ENCODE data around the gene ZBTB2.
"Not testable (repeated sequence)": the region's sequence is repeated elsewhere in the genome, so short reads cannot be mapped to it uniquely, and the experiment has no call there.

The ZBTB2 gene

DNA sequence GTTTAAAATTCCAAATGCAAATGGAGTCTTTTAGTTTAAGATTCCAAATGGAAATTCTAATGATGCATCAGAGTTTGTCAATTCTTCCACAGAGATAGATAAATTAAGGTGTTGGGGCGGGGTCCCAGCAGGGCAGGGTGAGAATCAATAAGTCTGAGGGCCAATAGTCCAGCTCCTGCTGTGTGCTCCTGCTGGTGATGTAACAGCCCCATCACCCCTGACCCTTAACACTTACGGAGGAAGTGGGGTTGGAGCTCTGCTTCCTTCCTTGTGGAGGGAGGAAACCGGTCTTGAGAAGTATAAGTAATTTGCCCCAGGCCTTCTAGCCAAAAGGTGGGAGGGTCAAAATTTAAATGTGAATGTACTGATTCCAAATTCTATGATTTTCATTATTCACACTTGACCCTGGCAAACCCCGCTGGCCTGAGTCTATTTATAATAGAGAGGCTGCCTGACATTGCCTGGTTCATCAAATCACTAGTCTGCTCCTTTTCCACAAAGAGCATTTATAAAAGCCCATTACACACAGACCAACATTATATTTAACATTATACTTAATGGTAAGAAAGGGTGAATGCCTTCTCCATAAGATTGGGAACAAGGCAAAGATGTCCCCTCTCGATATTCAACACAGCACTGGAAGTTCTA, 17.2 kb downstream of the ZBTB2 start:
- DNase-seq (ENCODE audit: extremely low read depth in 1 of 2, low read depth in 1 of 2) = no peak

DNA sequence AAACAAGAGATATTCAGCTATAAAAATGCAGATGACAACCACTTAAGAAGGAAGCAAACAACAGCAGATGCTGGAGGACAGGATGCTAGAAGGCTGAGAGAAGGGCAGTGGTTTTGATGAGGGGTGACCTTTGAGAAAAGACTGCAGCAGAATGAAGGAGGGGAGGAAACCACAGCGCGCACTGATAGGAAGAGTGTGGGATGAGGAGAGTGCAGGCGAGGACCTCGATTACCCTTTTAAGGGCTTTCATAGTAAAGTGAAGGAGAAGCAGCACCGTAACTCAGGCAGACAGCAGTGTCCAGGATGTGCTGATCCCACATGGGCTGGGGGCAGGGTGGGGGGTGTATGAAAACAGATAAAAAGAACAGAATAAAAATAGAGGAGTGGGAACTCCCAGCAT, 19.2 kb downstream of the ZBTB2 start:
- DNase-seq (ENCODE audit: extremely low read depth in 1 of 2, low read depth in 1 of 2) = no peak

DNA sequence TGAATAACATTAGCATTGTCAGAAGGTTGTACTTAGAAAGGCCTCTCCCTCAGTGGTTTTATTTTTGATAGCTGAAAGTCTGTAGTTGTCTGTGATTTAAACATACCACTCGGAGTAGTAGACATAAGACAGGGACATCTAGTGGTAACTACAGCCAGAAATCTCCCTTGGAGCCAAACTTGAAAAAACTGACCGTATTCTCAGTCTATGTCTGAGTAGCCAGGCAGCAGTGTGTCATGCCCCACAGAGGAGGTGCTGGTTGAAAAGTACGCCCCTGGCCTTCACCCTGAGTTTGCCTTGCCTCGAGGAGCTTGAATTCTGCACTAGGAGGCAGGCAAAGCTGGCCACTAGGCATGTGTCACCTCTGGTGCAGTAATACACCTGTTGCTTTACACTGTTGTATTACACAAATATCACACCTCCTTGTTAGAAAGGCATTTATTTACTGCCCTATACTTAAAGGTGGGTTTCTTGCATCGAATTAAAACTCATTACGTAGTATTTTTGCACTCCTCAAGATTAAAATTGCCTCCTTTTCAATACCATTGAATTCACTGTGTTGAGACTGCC, 20.8 kb downstream of the ZBTB2 start:
- no peak for DNase-seq (ENCODE audit: extremely low read depth in 1 of 2, low read depth in 1 of 2)

DNA sequence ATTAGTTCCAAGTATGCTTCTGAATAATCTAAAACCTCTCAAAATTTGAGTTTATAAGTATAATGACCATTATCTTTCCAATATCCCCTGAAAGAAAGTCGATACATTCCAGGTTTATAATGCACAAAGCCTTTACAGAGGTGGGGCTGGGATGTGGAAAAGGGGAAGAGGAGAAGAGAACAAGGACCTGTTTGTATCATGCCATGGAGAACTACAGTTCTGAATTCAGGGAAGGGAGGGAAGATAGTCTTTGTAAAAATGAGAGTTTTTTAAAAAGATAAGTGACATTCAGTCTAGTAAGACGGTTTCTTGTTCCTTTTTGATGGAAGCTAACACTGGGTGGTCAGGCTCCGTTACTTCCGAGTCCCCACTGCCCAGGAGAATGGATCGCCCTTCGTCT, 26.1 kb downstream of the ZBTB2 start:
- no peak for DNase-seq (ENCODE audit: extremely low read depth in 1 of 2, low read depth in 1 of 2)

DNA sequence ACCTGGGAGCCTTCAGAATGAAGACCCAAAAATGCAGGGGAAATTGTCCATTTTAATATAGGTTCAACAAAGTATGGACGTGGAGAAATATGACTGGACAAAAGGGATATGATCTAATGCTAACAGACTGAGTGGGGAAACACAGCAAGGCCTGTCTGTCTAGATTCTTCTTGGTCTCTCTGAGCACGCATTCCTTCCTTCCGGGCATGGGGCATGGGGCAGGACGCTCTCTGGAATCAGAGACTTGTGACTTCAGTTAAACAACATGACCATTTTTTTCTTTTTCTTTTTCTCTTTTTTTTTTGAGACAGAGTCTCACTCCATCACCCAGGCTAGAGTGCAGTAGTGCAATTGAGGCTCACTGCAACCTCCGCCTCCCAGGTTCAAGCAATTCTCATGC, 31.9 kb downstream of the ZBTB2 start:
- DNase-seq (ENCODE audit: extremely low read depth in 1 of 2, low read depth in 1 of 2) = no peak

DNA sequence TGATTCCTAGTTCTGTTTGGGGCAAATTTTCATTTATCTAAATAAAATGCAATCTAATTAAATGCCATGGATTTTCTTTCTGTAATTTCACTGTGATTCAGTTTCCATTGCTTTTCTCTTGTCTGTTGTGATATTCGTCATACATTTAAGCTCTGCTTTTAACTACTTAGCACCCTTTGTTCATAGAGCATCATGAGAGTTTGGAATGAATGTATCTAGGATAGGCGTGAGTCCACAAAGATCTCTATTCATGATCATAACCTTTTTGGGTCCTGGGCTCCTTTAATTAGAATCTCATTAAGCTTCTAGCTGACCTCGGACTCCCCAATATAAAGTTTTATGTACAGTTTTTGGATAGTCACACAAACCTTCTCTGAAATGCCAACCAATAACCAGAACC, 32.9 kb downstream of the ZBTB2 start:
- no peak for DNase-seq (ENCODE audit: extremely low read depth in 1 of 2, low read depth in 1 of 2)

DNA sequence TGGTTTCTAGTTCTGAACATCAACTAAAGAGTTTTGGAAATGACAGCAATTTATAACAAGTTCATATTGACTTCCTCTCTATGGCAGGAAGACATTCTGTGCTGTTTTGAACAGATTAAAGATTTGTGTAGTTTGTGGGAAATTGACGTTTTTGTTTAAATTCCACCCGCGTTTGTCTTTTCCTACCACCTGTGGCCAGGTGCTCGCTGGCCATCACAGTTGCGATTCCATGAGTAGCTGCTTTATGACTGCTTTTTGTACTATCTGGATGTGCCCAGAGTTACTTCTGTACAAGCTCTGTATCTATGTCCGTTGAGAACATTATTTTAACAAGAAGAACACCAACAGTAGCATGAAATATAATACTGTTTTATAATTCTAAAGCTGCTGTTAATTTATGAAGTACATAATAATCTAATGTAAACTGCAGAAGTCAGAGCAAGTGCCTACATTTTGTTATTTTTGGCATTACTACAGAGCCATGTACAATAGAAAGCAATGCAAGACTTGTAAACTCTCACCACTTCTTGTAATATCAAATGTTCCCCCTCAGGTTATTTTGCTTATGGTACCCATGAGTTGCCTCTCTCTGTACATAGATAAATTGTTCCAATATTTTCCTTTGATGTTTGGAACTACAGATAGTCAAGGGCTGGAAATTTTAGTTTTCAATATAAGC, 33.5 kb downstream of the ZBTB2 start:
- DNase-seq (ENCODE audit: extremely low read depth in 1 of 2, low read depth in 1 of 2) = no peak

DNA sequence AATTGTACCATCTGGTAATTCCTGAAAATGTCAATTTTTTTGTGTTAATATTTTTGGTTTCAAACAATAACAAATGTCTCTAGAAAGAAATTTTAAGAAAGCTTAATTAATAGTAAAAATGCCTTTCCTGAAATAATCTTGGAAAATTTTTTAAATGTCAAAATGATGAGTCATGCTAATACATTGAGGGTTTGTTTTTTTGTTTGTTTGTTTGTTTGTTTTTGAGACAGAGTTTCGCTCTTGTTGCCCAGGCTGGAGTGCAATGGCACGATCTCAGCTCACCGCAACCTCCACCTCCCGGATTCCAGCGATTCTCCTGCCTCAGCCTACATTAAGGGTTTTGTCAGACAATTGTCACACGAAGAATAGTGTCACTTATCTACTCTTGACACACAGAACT, 34.4 kb downstream of the ZBTB2 start:
- DNase-seq (ENCODE audit: extremely low read depth in 1 of 2, low read depth in 1 of 2) = not testable (repeated sequence)

DNA sequence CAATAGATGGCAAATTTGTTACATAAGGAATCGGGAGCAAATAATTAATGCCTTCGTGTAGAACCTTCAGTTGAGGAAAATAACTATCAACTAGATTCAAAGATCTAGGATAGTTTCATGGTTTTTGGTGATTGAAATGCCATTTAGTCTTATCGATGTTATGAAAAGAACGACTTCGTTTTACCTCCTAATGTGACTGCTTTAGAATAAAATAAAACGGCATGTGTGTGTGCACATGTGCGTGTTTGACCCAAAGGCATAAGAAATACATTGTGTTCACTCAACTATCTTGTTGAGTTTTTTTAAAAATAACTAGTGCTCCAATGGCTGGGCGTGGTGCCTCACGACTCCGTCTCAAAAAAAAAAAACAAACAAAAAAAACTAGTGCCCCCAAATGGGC, 37.6 kb downstream of the ZBTB2 start:
- no peak for DNase-seq (ENCODE audit: extremely low read depth in 1 of 2, low read depth in 1 of 2)

DNA sequence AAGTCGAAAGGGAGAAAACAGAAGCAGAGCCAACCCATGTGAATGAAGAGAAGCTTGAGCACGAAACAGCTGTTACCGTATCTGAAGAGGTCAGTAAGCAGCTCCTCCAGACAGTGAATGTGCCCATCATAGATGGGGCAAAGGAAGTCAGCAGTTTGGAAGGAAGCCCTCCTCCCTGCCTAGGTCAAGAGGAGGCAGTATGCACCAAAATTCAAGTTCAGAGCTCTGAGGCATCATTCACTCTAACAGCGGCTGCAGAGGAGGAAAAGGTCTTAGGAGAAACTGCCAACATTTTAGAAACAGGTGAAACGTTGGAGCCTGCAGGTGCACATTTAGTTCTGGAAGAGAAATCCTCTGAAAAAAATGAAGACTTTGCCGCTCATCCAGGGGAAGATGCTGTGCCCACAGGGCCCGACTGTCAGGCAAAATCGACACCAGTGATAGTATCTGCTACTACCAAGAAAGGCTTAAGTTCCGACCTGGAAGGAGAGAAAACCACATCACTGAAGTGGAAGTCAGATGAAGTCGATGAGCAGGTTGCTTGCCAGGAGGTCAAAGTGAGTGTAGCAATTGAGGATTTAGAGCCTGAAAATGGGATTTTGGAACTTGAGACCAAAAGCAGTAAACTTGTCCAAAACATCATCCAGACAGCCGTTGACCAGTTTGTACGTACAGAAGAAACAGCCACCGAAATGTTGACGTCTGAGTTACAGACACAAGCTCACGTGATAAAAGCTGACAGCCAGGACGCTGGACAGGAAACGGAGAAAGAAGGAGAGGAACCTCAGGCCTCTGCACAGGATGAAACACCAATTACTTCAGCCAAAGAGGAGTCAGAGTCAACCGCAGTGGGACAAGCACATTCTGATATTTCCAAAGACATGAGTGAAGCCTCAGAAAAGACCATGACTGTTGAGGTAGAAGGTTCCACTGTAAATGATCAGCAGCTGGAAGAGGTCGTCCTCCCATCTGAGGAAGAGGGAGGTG, 38.7 kb downstream of the ZBTB2 start:
- no peak for DNase-seq (ENCODE audit: extremely low read depth in 1 of 2, low read depth in 1 of 2)

DNA sequence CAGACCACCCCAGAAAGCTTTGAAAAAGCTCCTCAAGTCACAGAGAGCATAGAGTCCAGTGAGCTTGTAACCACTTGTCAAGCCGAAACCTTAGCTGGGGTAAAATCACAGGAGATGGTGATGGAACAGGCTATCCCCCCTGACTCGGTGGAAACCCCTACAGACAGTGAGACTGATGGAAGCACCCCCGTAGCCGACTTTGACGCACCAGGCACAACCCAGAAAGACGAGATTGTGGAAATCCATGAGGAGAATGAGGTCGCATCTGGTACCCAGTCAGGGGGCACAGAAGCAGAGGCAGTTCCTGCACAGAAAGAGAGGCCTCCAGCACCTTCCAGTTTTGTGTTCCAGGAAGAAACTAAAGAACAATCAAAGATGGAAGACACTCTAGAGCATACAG, 39.6 kb downstream of the ZBTB2 start:
- DNase-seq (ENCODE audit: extremely low read depth in 1 of 2, low read depth in 1 of 2) = no peak

DNA sequence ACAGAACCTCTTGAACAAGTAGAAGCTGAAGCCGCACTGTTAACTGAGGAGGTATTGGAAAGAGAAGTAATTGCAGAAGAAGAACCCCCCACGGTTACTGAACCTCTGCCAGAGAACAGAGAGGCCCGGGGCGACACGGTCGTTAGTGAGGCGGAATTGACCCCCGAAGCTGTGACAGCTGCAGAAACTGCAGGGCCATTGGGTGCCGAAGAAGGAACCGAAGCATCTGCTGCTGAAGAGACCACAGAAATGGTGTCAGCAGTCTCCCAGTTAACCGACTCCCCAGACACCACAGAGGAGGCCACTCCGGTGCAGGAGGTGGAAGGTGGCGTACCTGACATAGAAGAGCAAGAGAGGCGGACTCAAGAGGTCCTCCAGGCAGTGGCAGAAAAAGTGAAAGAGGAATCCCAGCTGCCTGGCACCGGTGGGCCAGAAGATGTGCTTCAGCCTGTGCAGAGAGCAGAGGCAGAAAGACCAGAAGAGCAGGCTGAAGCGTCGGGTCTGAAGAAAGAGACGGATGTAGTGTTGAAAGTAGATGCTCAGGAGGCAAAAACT, 40.1 kb downstream of the ZBTB2 start:
- DNase-seq (ENCODE audit: extremely low read depth in 1 of 2, low read depth in 1 of 2) = no peak

DNA sequence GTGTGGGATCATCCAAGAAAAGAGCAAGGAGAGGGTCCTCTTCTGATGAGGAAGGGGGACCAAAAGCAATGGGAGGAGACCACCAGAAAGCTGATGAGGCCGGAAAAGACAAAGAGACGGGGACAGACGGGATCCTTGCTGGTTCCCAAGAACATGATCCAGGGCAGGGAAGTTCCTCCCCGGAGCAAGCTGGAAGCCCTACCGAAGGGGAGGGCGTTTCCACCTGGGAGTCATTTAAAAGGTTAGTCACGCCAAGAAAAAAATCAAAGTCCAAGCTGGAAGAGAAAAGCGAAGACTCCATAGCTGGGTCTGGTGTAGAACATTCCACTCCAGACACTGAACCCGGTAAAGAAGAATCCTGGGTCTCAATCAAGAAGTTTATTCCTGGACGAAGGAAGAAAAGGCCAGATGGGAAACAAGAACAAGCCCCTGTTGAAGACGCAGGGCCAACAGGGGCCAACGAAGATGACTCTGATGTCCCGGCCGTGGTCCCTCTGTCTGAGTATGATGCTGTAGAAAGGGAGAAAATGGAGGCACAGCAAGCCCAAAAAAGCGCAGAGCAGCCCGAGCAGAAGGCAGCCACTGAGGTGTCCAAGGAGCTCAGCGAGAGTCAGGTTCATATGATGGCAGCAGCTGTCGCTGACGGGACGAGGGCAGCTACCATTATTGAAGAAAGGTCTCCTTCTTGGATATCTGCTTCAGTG, 40.8 kb downstream of the ZBTB2 start:
- no peak for DNase-seq (ENCODE audit: extremely low read depth in 1 of 2, low read depth in 1 of 2)

DNA sequence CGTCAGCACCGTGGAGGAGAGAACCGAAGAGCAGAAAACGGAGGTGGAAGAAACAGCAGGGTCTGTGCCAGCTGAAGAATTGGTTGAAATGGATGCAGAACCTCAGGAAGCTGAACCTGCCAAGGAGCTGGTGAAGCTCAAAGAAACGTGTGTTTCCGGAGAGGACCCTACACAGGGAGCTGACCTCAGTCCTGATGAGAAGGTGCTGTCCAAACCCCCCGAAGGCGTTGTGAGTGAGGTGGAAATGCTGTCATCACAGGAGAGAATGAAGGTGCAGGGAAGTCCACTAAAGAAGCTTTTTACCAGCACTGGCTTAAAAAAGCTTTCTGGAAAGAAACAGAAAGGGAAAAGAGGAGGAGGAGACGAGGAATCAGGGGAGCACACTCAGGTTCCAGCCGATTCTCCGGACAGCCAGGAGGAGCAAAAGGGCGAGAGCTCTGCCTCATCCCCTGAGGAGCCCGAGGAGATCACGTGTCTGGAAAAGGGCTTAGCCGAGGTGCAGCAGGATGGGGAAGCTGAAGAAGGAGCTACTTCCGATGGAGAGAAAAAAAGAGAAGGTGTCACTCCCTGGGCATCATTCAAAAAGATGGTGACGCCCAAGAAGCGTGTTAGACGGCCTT, 41.6 kb downstream of the ZBTB2 start:
- DNase-seq (ENCODE audit: extremely low read depth in 1 of 2, low read depth in 1 of 2) = no peak

DNA sequence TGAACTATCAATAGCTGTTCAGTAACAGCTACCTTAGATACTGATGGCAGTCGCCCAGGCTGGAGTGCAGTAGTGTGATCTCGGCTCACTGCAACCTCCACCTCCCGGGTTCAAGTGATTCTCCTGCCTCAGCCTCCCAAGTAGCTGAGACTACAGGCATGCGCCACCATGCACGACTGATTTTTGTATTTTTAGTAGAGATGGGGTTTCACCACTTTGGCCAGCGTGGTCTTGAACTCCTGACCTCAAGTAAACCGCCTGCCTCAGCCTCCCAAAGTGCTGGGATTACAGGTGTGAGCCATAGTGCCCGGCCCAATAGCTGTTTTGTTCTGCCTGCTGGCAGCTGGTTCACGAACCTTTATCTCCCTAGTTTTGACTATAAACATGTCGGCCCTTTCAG, 48.6 kb downstream of the ZBTB2 start:
- DNase-seq (ENCODE audit: extremely low read depth in 1 of 2, low read depth in 1 of 2) = not testable (repeated sequence)

DNA sequence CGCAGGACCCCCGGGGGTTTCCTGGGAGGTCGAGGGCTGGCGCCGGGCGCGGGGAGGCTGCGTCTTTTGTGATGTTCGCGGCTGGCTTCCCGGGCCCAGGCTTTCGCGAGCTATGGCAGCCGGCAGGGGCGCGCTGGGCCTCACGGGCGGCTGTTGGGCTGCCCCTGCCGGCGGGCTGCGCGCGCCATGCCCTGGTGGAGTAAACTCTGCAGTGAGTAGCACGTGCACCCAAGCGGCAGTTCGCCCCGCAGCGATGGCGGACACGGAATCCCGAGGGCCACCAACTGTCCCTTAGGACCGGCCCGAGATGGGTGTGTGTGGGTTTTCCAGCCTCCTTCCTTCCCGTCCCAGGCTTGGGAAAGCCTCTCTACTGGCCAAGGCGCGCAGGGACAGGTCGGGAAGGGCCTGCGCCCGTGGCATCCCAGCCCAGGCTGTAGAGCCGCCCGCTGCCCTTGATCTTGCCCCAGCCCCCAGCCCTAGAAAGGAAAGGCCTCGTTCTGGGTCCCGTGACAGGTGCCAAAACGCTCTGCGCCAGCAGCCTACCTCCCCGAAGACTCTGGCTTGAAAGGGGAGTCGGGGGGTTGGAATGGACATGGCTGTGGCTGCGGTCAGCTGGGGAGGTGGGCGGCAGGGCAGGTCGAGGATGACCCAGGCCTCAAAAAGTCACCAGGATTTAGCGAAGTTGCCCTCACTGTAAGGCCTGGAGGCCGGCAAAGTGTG, 49.7 kb downstream of the ZBTB2 start:
- no peak for DNase-seq (ENCODE audit: extremely low read depth in 1 of 2, low read depth in 1 of 2)

DNA sequence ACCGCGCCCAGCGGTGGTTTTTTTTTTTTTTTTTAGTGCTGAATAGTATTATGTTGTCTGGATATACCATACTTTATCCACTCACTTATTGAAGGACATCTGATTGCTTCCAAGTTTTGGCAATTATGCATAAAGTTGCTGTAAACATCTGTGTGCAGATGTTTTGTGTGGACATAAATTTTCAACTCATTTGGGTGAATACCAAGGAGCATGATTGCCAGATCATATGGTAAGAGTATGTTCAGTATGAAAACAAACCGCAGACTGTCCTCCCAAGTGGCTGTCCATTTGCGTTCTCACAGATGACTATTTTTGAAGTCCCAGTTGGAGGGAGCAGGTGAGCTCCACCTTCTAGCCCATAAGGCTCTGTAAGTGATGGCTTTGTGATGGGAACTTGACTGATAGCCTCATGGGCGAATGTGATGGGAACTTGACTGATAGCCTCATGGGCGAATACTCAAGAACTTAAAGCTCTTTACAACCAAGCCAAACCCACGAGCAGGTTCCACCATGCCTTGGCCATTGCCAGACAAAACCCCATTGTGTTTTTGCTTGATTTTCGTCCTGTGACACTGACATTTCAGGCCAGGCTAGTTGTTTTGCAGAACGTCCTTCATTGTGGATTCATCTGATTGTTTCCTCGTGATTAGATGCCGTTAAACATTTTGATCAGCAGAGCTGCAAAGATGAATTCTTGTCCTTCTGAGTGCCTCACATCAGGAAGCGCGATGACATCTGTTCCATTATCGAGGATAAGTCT, 51.0 kb downstream of the ZBTB2 start:
- DNase-seq (ENCODE audit: extremely low read depth in 1 of 2, low read depth in 1 of 2) = no peak

DNA sequence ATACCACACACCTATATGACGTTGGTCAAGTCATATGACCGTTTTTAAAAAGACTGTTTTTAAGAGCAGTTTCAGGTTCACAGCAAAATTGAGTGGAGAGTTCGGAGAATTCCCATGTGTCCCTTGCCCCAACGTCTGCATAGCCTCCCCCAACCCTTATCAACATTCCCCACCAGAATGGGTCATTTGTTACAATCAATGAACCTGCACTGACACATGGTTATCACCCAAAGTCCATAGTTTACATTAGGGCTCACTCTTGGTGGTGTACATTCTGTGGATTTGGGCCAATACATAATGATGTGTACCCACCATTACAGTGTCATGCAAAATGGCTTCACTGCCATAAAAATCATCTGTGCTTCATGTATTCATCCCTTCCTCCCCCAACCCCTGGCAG, 52.0 kb downstream of the ZBTB2 start:
- DNase-seq (ENCODE audit: extremely low read depth in 1 of 2, low read depth in 1 of 2) = no peak

Measured in stimulated activated CD8-positive, alpha-beta memory T cell treated with anti-CD3 and anti-CD28 coated beads, Interleukin-7, amount 100 ng/mL, for 48 hours (primary cell).